SK-N-DZ (cell line): ENCODE data around the gene PRPF18.

ENCODE experiments used
- DNase-seq: peaks from one replicate; pipeline ENCODE4 v3.0.0-alpha.2; 2015; ENCODE audit warnings: low spot score

Gene PRPF18

GRCh38 chr10:13604357-13605040, 17.7 kb downstream of the PRPF18 start:
- no peak for DNase-seq

GRCh38 chr10:13608246-13608853, 21.6 kb downstream of the PRPF18 start:
- no peak for DNase-seq

DNA sequence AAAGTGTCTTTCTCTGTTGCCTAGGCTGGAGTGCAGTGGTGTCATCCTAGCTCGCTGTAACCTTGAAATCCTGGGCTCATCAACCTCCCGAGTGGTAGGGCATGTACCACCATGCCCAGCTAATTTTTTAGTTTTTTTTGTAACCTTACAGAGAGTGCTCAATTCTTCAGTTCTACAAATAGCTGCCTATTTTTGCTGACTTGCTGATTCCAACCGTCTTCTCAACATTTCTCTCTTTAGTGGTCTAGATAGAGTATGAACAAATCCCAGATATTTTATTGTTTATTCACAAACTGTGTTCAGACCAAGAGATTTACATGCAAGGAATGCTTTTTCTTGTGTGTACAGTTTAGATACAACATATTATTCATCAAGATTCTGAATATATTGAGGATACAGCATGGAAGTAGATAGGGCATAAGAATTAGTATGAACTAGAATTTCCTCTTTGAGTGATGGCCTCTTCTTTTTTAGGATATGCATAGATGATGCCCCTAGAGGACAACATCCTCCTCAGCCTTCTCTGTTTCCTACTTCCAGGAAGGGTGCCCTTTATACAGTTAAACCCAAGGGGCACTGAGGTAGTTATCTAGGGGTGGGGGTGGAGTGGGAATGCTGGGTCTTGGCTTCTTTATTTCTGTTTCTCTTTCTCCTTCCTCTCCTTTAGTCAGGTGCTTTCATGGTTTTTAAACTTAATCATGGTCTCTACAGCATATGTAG, 26.0 kb downstream of the PRPF18 start:
- DNase-seq = no peak

DNA sequence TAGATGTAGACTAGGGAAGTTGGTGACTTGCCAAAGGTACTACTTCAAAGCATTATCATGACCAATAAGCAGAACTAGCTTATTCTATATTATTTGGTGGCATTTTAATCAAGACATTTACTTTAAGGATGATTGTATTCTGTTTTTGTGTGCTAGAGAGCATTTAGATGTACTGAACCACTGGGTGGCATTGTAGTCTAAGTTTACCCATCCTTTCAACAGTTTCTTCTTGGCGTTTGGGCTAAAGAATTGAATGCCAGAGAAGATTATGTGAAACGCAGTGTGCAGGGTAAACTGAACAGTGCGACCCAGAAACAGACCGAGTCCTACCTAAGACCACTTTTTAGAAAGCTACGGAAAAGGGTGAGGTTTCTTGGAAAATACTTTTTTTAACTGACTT, 26.8 kb downstream of the PRPF18 start:
- no peak for DNase-seq

DNA sequence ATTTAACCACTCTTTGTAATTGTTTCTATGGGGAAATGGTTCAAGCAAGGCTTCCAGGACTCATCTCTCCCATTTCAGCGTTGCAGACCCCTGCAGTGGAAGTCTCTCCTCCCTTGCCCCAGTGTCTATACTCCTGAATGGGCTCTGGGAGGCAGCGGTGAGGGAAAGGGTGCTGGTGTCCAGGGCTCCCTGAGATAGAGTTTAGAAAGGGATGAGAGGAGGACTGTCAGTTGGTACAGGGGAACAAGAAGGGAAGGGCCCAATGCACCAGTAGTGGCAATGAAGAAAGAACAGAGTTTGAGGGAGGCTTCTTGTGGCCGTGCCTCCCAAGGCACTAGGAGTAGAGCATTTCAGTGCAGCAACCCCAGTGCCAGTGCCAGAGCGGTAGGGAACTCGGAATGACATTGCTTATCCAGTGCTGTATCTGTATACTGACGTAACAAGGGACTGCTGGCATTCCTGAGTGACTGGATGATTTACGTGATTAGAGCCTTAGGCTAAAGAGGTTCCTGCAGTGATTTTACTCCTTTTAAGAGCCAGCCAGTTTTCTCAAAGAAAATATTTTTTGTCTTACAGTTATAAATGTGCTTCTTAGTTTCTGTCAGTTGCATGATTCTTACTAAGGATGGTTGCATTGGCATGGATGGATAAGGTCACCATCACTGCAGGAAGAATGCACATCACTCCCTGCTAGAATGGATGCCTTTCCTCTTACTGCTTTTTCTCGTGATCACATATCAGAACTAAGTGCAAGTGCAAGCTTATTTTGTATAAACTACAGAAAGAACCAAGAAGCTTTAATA, 28.0 kb downstream of the PRPF18 start:
- DNase-seq = peak; percentile 20

DNA sequence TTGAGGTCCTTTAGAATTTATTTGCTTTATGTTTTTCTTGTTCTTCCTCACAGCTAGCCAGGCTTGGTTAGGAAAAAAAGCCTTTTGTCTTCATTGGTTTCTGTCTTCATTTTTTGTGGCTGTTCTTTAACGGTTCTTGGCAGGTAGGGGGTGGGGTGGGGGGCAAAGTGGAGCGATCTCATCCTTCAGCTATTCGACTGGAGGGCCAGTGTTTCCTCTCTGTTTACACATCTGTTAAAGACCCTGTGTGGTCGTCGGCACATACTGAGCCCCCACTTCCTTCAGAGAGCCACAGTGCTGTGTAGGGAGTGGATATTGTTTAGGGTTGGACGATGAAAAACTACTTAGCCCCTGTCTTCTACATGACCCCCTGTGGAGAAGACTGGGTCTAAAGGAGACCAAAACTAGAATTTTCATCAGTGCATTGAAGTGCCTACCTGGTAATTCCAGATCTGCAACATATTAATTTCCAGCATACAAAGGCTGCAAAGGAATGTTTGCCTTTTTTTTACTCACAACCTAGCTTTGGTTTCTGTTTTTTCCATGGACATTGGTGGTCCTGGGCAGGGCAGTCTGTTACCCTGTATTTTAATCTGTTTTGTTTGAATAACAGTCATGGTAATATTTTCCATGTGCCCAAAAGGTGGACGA, 29.0 kb downstream of the PRPF18 start:
- DNase-seq = no peak

GRCh38 chr10:13617116-13617515, 30.4 kb downstream of the PRPF18 start:
- DNase-seq = no peak

DNA sequence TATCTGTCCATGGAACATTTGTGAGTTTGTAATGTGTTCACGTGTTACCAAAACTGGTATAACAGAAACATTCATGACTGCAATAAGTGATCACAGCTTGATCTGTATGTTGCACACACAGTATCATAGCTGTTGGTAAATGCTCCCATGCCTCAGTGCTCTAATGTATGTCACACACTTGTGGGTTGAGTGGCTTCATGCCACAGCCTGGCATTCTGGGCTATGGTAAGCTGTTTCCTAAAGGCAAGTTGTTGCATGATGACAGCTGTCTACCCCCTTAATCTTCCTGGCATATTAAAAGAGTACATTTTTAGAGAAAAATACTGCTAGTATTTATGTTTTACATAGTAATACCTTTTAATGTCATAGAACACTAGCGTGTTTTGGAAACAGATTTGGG, 35.2 kb downstream of the PRPF18 start:
- no peak for DNase-seq

GRCh38 chr10:13624630-13625029, 37.9 kb downstream of the PRPF18 start:
- DNase-seq = no peak

DNA sequence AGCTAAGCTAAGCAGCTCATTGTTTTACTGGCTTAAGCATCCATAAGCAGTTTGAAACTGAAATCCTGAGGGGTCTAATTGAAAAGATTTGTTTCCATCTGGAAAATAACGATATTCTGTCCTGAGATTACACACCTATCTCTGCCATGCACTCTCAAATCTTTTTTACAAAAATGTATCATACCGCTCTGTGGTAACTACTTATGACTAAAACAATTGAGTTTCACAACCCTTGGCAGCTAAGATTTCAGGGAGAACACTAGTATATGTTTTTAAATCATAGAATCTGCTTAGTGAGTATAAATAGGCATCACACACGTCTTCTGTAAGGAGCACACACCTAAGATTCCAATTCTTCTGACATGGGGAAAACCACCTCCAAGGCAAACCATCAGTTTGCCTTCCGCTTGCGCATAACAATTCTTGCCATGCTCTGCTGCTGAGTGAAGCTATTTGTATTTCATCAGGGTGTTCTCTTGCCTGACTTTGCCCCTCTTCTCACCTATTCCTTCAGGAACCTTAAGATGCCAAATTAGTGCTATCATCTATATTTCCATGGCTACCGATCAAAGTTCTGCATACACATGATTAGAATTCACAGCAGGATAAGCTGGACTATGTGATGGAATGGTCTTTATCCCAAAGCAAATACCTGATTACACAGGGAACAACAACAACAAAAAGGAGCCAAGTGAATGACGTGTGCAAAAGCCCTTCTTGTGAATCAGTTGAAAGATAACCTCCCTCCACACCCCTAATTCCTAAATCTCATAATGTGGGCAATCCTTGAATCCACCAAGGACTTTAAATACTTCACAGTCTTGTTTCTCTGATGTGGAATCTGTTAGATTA, 40.9 kb downstream of the PRPF18 start:
- DNase-seq = no peak

GRCh38 chr10:13628661-13629060, 41.9 kb downstream of the PRPF18 start:
- no peak for DNase-seq

DNA sequence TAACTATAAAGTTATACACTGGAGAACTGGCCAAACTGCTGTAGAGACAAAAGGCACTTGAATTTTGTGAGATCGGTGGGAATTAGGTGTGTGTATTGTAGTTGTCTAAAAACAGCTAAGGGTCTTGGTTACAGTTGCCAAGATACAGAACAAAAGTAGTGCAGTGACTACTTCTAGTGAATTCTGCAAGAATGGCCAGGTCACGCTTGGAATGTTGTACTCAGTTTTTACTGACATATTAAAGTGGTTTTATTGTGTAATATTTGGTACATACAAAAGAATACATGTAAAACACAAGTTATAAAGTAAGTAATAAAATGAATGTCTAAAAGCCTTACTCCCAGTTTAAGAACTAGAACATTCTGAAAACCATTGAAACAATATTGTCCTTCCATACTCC, 42.4 kb downstream of the PRPF18 start:
- no peak for DNase-seq

DNA sequence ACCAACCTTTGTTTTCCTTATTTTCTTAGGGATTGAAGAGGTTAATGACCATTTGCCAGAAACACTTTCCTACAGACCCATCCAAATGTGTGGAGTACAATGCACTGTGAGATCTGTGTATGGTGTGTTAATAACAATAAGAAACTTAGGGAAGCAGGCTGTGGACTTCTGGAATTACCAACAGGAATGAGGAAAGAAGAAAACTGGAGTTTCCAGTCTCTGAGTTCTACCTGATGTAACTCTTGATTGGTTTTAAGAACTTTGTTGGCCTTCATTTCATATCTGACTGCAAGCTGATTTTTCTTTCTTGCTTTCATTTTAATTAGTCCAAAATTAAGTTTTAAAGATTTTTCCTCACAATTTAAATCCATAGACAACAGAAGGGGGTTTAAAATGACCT, 43.5 kb downstream of the PRPF18 start:
- DNase-seq = no peak

- DNase-seq = no peak
These were observed 44.8 kb downstream of the PRPF18 start for GRCh38 chr10:13631594-13631993.

DNA sequence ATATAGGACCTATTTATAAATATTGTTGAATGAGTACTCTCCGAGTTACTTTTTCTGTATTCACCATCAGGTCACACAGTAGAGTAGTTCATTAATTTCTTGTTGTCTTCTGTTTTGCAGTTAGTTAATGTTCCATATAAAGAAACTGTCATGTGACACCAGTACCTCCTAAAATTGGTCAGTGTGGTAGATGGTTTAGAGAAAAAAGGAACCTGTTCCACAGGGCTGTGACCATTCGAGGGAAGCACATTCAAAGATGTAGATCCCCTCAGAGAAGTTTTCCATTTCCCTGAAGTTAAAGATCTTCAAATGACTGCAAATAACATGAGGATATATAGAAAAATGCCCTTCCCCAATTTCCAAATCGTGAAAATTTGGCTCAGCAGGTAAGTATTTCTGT, 45.7 kb downstream of the PRPF18 start:
- no peak for DNase-seq

GRCh38 chr10:13632884-13633440, 46.2 kb downstream of the PRPF18 start:
- DNase-seq = no peak

DNA sequence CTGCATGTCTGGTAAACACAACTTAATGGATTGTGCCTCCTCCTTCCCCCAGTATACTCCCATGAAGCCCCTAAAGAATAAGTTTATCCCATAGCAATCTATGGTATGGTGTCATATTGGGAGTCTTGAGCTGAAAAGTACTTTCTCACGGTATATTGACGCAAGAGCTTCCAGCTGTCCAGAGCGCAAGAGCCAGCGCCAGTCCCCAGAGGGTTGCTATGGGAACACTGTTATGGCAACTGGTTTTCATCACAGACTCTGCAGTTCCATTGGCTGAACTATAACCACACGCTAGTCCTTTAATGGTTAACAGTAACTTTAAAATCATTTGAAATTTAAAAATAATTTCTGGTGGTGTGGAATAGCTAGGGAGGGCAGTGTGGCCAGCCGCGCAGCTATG, 46.9 kb downstream of the PRPF18 start:
- peak; percentile 75 for DNase-seq

- no peak for DNase-seq
These were observed 47.4 kb downstream of the PRPF18 start for GRCh38 chr10:13634207-13634606.

GRCh38 chr10:13636776-13637175, 50.0 kb downstream of the PRPF18 start:
- no peak for DNase-seq

DNA sequence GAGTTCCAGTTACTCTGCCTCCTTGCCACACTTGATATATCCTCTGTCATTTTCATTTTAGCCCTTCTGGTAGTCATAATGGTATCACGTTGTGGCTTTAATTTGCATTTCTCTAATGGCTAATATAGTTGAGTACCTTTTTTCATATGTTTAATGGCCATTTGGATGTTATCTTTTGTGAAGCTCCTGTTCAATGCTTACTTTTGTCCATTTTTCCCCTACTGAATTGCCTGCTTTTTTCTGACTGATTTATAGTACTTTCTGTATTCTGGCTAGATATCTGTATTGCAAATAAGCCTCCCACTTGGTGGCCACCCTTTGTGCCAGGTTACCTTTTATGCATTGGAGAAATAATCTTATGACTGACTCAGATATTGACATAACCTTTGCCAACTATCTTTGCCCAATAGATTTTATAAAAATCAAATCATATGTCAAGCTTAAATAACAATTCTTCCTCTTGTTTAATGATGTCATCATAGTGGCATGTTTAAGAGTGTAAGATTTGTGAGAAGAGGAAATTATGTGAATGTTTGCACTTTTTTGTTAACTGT, 50.6 kb downstream of the PRPF18 start:
- no peak for DNase-seq
